ENCODE results near the gene BBS5. TPM values are rescaled to one million over a fixed set of nuclear protein-coding genes. Genes with fewer than 3 reads are reported as not detected.

BBS5 gene
- total and polyA plus RNA-seq, 2 experiments from 2014 or later: 0.10 to 0.36 TPM

- ATAC-seq (no peak), DNase-seq (ENCODE audit: low spot score) (no peak)
- Histone ChIP-seq H3K4me2 (no peak overlapping the region), H3F3A (replicated peaks; ENCODE audit: low read depth) (no peaks in the 10 kb centered on the region), H3K4me1 (ENCODE audit: insufficient read depth) (no peaks in the 10 kb centered on the region; the same call in 1 of the 2 replicates), H3K4me3 (no peak overlapping the region), H3K27me3 (ENCODE audit: insufficient read depth) (no peaks in the 10 kb centered on the region), H4K20me1 (replicated peaks; ENCODE audit: insufficient read depth) (no peaks in the 10 kb centered on the region), H2AFZ (no peak overlapping the region), H3K36me3 (ENCODE audit: insufficient read depth) (peaks cover 11% of the 10 kb centered on the region; the same call in 1 of the 2 replicates), H3K9me2 (ENCODE audit: insufficient read depth) (no peaks in the 10 kb centered on the region), H3K79me2 (replicated peaks; ENCODE audit: insufficient read depth) (no peaks in the 10 kb centered on the region), H3K27ac (ENCODE audit: low read depth) (no peak overlapping the region)
- Mint-ChIP-seq H3K27me3 (ENCODE audit: insufficient read depth, low read depth, poor library complexity) (peaks cover 3% of the 10 kb centered on the region), H3K4me3 (no peak overlapping the region), H3K27ac (no peak overlapping the region), H3K36me3 (ENCODE audit: low read depth) (peaks cover 36% of the 10 kb centered on the region), H3K4me1 (peaks cover 2% of the 10 kb centered on the region; the same call in 2 of the 3 replicates), H3K9me3 (no peaks in the 10 kb centered on the region)
- TF ChIP-seq EZH2phosphoT487 (IDR thresholded peaks at IDR 0.05; ENCODE audit: unreplicated experiment): no peak
- no peak for TF ChIP-seq ZNF462 (CRISPR knock-in tag; IDR thresholded peaks at IDR 0.05)
- TF ChIP-seq ETS1 (IDR thresholded peaks at IDR 0.05): no peak
- no peak for TF ChIP-seq POLR2AphosphoS5 (IDR thresholded peaks at IDR 0.05; ENCODE audit: low read depth)
- TF ChIP-seq ZNF114 (CRISPR knock-in tag; IDR thresholded peaks at IDR 0.05): no peak
- no peak for TF ChIP-seq ZNF331 (CRISPR knock-in tag; IDR thresholded peaks at IDR 0.05; ENCODE audit: low read depth)
- TF ChIP-seq CREB1 (CRISPR knock-in tag; IDR thresholded peaks at IDR 0.05; ENCODE audit: low read depth): no peak
- no peak for TF ChIP-seq CTCF (conservative IDR thresholded peaks at IDR 0.05; ENCODE audit: low read depth in 2 of 2)
- no peak for TF ChIP-seq REST (IDR thresholded peaks at IDR 0.05; ENCODE audit: unreplicated experiment)
- no peak for TF ChIP-seq JUNB (IDR thresholded peaks at IDR 0.05; ENCODE audit: unreplicated experiment)
- no peak for TF ChIP-seq EZH2 (IDR thresholded peaks at IDR 0.05; ENCODE audit: low read depth, unreplicated experiment)
- no peak for TF ChIP-seq NANOG (IDR thresholded peaks at IDR 0.05; ENCODE audit: borderline replicate concordance)
- TF ChIP-seq STAT1 (IDR thresholded peaks at IDR 0.05; ENCODE audit: unreplicated experiment): no peak
Measured at GRCh38 chr2:169546756-169547155, 67.5 kb downstream of the BBS5 start.

All from GM23338 (cell line).